GM12878 (cell line): ENCODE data around the gene POLA1. TPM values are rescaled to one million over a fixed set of nuclear protein-coding genes. Genes with fewer than 3 reads are reported as not detected.

Experiments
- ATAC-seq: fragments of 200-7000 bp; cut with Tn5 transposase; 3 replicates; pipeline ENCODE4 v1.9.1; 2020; ENCODE audit warnings: mild to moderate bottlenecking, moderate library complexity
- BruUV-seq: library from RNA; stranded (reverse); fragments of 400-500 nt; replicated peaks from 2 replicates; lab custom pipeline; 2021; lab: Mats Ljungman, UMichigan
- CTCF ChIA-PET: fragments of 300-600 bp; sonication (Branson Sonifier 250); formaldehyde crosslinking; extraction: SDS; loops from one replicate; lab custom pipeline; 2021; ENCODE audit warnings: inconsistent platforms; lab: Yijun Ruan, JAX
- POLR2A ChIA-PET: fragments of 350-600 bp; formaldehyde crosslinking; extraction: SDS; loops from one replicate; lab custom pipeline; 2021; ENCODE audit warnings: inconsistent platforms; lab: Charles Lee
- RAD21 ChIA-PET: fragments of 300-600 bp; sonication (Branson Sonifier 250); formaldehyde crosslinking; loops from one replicate; lab custom pipeline; 2023; ENCODE audit warnings: antibody characterized with exemption; ENCODE audit not compliant: unreplicated experiment; lab: Charles Lee
- SMC1A ChIA-PET: fragments of 300-600 bp; sonication (Branson Sonifier 250); formaldehyde crosslinking; loops from one replicate; lab custom pipeline; 2023; ENCODE audit not compliant: unreplicated experiment, uncharacterized antibody; lab: Charles Lee
- DNase-seq: peaks from one replicate; pipeline ENCODE4 v3.0.0-alpha.2; 2011; ENCODE audit warnings: low read depth, low spot score
- FAIRE-seq: peaks from 3 replicates; lab custom pipeline; 2011; peaks lifted over from hg19 to GRCh38; lab: Jason Lieb, UNC
- H2AFZ ChIP-seq: 2 replicates; pipeline ENCODE4 v1.6.0; 2011; ENCODE audit warnings: low read depth, low read length, control low read depth; ENCODE audit not compliant: control insufficient read depth
- H3K27ac ChIP-seq: 2 replicates; pipeline ENCODE4 v1.5.1; 2011; ENCODE audit warnings: control low read depth; ENCODE audit not compliant: control insufficient read depth, insufficient read depth
- H3K27me3 ChIP-seq, 2 experiments: replicated peaks in 1 of 2; 2 replicates each; pipeline versions ENCODE4 v1.6.0 to v1.6.1; 2011; ENCODE audit warnings: low read length in 1 of 2; ENCODE audit not compliant: control insufficient read depth in 2 of 2, insufficient read depth in 2 of 2
- H3K36me3 ChIP-seq, 2 experiments: 2 replicates each; pipeline ENCODE4 v1.5.1; 2011; ENCODE audit warnings: low read length in 1 of 2; ENCODE audit not compliant: control insufficient read depth in 2 of 2, insufficient read depth in 2 of 2
- H3K4me1 ChIP-seq: 2 replicates; pipeline ENCODE4 v1.6.1; 2011; ENCODE audit warnings: mild to moderate bottlenecking, low read length, moderate library complexity, mixed read lengths; ENCODE audit not compliant: control insufficient read depth, insufficient read depth
- H3K4me2 ChIP-seq: 2 replicates; pipeline ENCODE4 v1.6.0; 2011; ENCODE audit warnings: control low read depth; ENCODE audit not compliant: control insufficient read depth, insufficient read depth
- H3K4me3 ChIP-seq: fragments of 200-600 bp; sonication (generic); 2 replicates; pipeline ENCODE4 v1.5.1; 2016
- H3K79me2 ChIP-seq: 2 replicates; pipeline ENCODE4 v1.6.0; 2011; ENCODE audit warnings: low read length; ENCODE audit not compliant: control insufficient read depth, insufficient read depth
- H3K9ac ChIP-seq: 2 replicates; pipeline ENCODE4 v1.8.0; 2011; ENCODE audit warnings: low read length, control low read depth, mixed read lengths; ENCODE audit not compliant: control insufficient read depth, insufficient read depth
- H3K9me3 ChIP-seq: replicated peaks from 3 replicates; pipeline ENCODE4 v1.5.1; 2011; ENCODE audit warnings: mild to moderate bottlenecking, low read length; ENCODE audit not compliant: control insufficient read depth, insufficient read depth
- H4K20me1 ChIP-seq: 2 replicates; pipeline ENCODE4 v1.6.0; 2011; ENCODE audit not compliant: control insufficient read depth, insufficient read depth
- BCL11A ChIP-seq: IDR thresholded peaks from 2 replicates; pipeline ENCODE4 v1.6.1; 2011; ENCODE audit warnings: low read depth, low read length
- ZNF687 ChIP-seq: fragments of 450-650 bp; IDR thresholded peaks from 2 replicates; pipeline ENCODE4 v1.6.1; 2017; ENCODE audit warnings: mild to moderate bottlenecking, moderate library complexity
- WGBS: methylation state at CpG from one replicate; pipeline ENCODE4 v1.1.6; 2016; ENCODE audit warnings: low lambda C conversion rate; ENCODE audit not compliant: insufficient replicate concordance, insufficient coverage; ENCODE audit errors: missing lambda C conversion rate; 5-methylcytosine and 5-hydroxymethylcytosine counted together
- in situ Hi-C: fragments of 300-500 bp; cut with MboI; formaldehyde crosslinking; loops from 9 replicates; pipeline ENCODE4 v1.14.3; 2018; ENCODE audit warnings: mixed read lengths
- intact Hi-C: fragments of 100-400 bp; cut with micrococcal nuclease; formaldehyde crosslinking; loops from one replicate; pipeline ENCODE4 v1.14.2; 2022; ENCODE audit not compliant: unreplicated experiment
- polyA plus RNA-seq, 11 experiments: library from polyadenylated mRNA; depleted of rRNA in 4 of 11; unstranded in 6 of 11; stranded (reverse) in 5 of 11; fragments of >200 nt; fragmentation: Nextera tagmentation in 4 of 11; fragmentation: Illumina TruSeq in 1 of 11; extraction: Ambion mirVana in 4 of 11; extraction: Trizol in 1 of 11; gene quantifications; 1 replicate in 1 of 11; 2 replicates in 10 of 11; pipeline versions ENCODE4 v1.2.1 to v1.2.3, GENCODE V29; 2011 to 2016; ENCODE audit warnings: inconsistent platforms in 2 of 11, missing spikeins in 2 of 11, low read depth in 1 of 11
- total RNA-seq, 4 experiments: library from RNA; depleted of rRNA in 3 of 4; stranded (reverse); fragments of >200 nt in 3 of 4; fragmentation: Illumina TruSeq in 1 of 4; extraction: Trizol in 1 of 4; gene quantifications; 2 replicates each; pipeline versions ENCODE4 v1.2.1 to v1.2.3, GENCODE V29; 2013 to 2021

The POLA1 gene
- total and polyA plus RNA-seq, 10 of the 15 experiments (the other 5 are each of a cell fraction or from before 2014, with no cell fraction given) = 6.5 to 34.7 (median 24.8) TPM

- no peak overlapping the region; the same call in 1 of the 2 replicates for H3K4me2 ChIP-seq
- SMC1A ChIA-PET = interaction anchor here (0.5 kb wide), 1 partner anchor 234 kb away, joined by 3 read pairs; no protein-coding TSS in a partner anchor
- no peak overlapping the region for H3K4me3 ChIP-seq
- no peaks in the 10 kb centered on the region; the same call in 2 of the 3 replicates for H3K9me3 ChIP-seq
- ATAC-seq (no peak; the same call in 1 of the 3 replicates), DNase-seq (no peak), FAIRE-seq (no peak)
- no peak overlapping the region for H3K9ac ChIP-seq
- no peak overlapping the region for H2AFZ ChIP-seq
- RAD21 ChIA-PET = interaction anchor here (1.1 to 1.3 kb wide), 2 partner anchors 123 to 182 kb away, joined by 3 to 4 read pairs; no protein-coding TSS in a partner anchor
- no peaks in the 10 kb centered on the region for H3K4me1 ChIP-seq
- WGBS = 8% methylated on average over 14 of the region's 27 CpGs
- TF ChIP-seq BCL11A (no peak), ZNF687 (no peak)
- POLR2A ChIA-PET = interaction anchor here (1.1 kb wide), 1 partner anchor 83 kb away, joined by 5 read pairs; no protein-coding TSS in a partner anchor
- H3K27me3 ChIP-seq = peaks cover 3 to 13% of the 10 kb centered on the region in 2 experiments
- H3K79me2 ChIP-seq = no peaks in the 10 kb centered on the region
- no TSS peak for BruUV-seq
- H4K20me1 ChIP-seq = no peaks in the 10 kb centered on the region
- CTCF ChIA-PET = interaction anchor here (0.9 to 4.5 kb wide), 4 partner anchors 123 to 521 kb away, joined by 3 to 29 read pairs (median 3); no protein-coding TSS in a partner anchor
- intact Hi-C loops (loop anchor here (5.0 kb wide), 1 partner anchor 122 kb away; no protein-coding TSS in a partner anchor), in situ Hi-C loops (no loop called here)
- H3K36me3 ChIP-seq = no peaks in the 10 kb centered on the region
- H3K27ac ChIP-seq = no peak overlapping the region
These were observed 326.7 kb downstream of the POLA1 start for GRCh38 chrX:25020391-25020904.
